HG02798 (cell line): Measurements from ENCODE around the gene MFF.

Experiments
- ATAC-seq: cut with Tn5 transposase; IDR thresholded peaks from one replicate; pipeline ENCODE4 v1.9.1; 2021; ENCODE audit warnings: mild to moderate bottlenecking; ENCODE audit not compliant: unreplicated experiment, poor library complexity

MFF gene, protein sequence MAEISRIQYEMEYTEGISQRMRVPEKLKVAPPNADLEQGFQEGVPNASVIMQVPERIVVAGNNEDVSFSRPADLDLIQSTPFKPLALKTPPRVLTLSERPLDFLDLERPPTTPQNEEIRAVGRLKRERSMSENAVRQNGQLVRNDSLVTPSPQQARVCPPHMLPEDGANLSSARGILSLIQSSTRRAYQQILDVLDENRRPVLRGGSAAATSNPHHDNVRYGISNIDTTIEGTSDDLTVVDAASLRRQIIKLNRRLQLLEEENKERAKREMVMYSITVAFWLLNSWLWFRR

DNA sequence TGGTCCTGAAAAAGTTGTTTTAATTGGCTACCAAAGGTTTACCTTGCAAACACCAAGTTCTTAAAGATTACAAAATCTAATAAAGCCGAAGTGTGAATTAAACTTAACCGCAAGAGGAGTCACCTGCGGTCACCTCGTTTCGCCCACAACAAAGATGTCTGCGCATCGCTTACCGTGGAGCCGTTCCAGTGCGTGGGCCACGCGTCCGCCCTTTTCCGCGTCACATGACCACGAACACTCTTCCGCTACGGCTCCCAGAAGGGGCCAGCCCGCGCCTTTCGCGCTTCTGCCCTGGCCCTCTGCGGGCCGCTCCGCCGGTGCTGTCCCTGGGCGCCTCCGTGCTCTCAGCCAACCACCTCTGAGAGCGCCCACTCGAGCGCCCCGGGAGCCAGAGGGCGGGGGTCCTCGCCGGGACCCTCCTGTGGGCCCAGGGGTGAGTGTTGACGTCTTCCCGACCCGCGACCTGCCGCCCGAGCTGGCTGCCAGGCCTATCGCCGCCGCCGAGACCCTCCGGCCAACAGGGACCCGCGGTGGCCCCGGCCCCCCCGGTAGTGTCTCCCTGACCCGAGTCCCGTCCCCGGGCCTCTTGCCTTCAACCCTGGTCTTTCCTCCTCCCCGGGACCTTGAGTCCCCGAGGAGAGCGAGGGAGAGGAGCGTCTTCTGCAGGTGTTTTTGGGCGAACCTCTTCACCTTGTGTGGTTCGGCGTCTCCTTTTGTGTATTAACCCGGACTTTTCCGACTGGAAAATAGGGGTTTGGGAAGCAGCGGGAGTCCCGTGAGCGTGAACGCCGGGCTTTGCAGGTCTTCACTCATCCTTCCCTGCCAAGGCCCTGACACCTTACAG lies at the start of gene MFF:
MFF (plus strand) TSS at position 257 of the 844 bp plus-strand sequence. CDS start 5,415 bp downstream, outside the sequence.
- ATAC-seq: peak; percentile 96

DNA sequence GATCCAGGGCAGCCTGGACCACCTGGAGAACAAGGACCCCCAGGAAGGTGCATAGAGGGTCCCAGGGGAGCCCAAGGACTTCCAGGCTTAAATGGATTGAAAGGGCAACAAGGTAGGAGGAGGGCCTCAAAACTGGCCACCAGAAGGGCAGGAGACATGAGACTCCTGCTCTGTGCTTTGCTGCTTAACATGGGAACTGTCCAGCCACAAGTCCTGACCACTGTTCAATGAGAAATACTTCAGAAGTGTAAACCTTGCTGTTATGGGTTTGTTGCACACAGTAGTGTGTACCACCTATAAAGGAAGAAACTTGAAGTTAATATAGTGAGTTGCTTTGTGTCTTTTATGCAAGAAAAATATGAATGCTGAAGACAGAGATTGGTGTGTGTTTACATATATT lies 44.2 kb upstream of the MFF start:
- no peak for ATAC-seq

DNA sequence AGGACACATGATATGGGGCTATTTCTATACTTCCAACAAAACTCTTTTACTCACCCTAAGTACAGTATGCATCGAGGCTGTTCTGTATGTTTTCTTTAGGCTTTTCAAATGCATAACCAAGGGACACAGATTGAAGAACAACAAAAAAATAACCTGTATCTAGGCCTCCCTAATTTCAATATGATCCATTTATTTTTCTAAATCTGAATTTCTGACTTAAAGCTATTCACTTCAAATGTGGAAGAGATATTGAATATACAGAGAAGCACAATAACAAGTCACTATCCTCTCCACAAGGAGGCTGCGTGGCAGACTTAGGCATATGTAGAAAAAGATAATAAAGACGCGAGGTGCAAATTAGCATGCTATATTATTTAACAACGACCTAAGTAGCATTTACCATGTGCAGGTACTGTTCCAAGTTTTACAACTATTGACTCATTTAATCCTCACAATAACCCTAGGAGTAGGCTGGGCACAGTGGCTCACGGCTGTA lies 39.3 kb upstream of the MFF start:
- no peak for ATAC-seq

DNA sequence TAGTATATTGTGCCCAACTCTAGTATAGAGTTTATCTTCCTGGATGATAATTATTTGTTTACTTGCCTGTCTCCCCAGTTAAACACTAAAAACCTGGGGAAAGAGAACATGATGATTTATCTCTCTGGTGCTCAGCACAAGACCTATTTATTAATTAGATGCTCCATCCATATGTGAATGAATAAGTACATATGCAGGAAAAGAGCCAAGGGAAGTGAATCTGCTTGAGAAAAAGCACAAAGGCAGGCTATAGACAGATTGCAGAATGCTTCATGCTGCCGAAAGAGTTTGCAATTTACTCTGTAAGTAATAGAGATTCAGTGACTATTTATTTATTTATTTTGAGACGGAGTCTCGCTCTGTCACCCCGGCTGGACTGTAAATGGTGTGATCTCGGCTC lies 37.3 kb upstream of the MFF start:
- no peak for ATAC-seq

DNA sequence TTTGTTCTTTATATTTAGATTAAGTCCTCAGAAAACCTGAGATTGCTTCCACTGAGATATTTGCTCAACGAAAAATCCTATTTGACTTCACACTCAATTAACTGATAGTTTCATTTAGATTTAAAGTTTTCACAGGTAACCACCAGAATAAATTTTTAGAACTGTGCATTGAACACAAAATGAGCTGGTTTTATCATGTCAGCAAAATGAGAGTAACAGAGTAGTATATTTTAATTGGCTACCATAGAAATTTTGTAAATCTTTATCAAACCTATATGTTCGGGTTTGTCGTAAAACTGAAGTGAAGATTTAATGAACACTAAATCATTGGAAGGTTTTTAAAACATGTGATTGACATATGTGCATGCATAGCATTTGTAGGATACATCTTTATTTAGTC lies 32.7 kb upstream of the MFF start:
- ATAC-seq: no peak

DNA sequence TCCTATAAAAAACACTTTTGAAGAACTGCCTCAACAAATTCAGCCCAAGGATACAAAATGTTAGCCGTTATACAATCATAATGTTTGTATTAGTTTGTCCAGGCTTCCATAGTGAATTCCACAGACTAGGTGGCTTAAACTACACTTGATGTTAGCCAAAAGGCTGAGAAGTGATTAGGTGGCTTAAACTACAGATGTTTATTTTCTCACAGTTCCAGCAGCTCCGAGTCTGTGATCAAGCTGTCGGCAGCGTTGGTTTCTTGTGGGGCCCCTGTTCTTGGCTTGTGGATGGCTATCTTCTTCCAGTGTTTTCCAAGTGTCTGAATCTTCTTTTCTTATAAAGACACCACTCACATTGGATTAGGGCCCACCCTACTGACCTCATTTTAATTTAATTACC lies 31.5 kb upstream of the MFF start:
- ATAC-seq: no peak

DNA sequence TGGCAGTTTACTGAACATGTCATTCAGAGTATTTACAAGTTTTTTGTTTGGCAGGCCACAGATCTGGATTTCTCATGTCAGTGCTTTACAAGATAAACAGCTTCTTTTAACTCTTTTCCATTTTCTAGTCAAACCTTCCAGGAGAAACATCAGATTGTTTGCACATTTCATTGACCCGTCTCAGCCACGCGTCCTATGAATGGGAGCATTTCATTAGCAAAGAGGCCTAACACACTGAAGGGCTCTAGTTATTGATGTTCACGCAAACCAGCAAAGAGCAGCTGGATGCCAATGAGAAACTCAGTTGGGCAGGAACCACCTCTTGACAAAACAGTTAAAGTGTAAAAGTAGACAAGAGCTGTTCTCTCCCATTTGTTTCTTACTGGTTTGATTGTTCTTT lies 29.2 kb upstream of the MFF start:
- no peak for ATAC-seq

DNA sequence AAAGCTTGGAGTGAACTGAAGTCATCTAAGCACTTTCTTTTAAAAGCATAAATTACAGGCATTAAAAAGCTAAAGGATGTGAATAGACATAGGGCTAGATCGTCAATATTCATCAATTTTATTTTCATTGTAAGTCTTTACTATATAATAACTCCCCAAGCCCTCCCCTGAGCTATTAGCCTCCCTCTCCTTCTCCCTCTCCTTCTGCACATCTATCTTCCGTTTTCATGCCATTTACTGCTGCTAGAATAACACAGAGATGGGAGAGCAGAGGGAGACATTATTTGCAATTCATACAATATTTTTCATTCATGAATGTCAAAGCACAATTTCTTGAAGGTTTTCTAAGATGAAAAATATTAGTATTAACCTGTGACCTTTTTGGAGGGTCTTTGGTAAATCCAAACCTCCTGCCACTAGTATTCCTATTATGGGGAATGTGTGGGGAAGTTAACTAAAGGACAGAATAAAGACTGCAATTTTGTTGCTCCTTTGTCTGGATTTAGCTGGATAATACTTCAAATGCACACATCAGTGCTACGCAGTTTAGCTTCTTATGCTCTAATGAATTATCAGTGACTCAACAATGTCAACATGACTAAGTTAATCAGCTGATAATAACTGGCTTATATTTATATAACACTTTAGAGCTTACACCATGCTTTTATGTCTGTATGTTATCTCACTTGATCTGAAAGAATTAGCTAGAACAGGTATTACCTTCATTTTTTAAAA lies 28.2 kb upstream of the MFF start:
- ATAC-seq: no peak

DNA sequence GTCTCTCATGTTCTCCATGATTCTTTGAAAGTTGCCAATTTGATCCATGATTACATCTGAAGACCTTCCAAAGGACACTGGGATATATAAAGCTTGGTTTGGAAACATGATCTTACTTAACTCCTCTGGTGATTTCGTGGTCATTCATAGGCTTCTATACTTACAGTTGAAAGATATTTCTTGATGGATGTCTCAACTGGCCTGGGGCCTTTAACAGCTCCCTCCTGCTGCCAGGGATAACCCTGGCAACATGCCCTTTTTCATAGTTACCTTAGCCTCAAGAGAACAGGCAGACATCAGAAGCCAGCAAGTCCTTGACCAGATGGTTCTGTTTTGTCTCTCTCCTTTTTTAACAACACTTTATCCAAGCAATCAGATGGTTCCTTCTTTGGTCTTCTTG lies 23.5 kb upstream of the MFF start:
- no peak for ATAC-seq

DNA sequence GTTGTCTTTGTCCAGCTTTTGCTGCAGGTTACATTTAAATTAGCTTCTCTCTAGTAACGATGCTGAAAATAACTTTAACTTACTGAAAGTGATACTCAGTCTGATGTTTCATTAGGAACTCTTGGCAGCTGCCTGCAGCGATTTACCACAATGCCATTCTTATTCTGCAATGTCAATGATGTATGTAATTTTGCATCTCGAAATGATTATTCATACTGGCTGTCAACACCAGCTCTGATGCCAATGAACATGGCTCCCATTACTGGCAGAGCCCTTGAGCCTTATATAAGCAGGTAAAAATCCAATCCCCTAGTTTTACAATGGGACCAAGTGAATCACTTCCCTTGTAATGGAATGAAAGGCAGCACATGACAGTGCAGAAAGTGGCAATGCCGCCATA lies 16.3 kb upstream of the MFF start:
- ATAC-seq: peak; percentile 85

DNA sequence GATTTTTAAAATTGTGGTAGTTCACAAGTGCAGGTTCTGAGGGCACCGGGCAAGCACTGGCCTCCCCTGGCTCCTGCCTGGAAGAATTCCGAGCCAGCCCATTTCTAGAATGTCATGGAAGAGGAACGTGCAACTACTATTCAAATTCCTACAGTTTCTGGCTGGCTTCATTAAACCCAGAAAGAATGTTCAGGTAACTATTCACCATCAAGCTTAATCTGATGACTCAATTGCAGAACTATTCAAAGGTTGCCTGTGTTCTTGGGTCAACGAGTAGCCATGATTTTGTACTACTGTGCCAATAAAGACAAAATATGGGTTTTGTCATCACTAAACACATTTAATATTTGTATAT lies 14.3 kb upstream of the MFF start:
- no peak for ATAC-seq

DNA sequence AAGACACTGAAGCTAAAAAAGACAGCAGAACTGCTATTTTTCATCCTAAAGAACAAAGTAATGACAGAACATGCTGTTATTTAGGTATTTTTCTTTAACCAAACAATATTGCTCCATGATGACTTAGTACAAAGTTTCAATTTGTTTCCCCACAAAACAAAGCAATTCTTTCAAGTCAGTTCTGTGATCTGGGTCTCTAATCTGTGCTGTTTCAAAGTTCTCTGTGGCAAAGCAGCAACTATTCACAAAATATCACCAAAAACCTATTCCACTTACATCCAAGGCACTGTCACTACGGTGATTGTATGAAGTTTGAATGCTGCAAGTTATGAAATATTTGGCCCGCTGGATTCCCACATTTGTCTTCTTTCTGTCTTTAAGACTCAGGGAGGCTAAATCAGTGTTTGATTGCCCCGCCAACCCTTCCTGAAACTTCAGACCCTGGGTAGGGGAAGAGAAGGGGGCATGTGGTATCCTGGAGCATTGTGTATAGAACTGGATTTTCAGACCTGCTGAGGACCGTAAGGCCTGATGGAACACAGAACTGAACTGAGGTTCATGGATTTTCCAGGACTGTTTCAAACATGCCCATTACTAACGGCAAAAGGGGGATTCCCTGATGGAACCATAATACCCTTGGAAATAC lies 13.1 kb upstream of the MFF start:
- no peak for ATAC-seq

DNA sequence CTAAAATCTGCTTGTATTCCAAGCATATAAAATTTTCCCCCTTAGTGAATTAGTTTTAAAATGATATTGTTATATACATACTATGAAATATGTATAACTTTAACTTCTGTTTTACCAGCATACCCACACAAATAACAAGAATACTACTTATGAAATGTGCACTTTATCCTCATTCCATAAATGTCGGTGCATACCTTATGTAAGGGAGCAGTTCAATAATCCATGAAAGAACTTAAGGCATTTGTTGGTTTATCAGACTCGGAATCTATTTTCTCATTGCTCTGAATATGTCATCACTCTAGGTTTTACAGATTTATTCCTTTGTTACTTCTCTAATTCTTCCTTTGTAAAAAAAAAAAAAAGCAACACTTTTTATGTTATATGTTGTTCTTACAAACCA lies 12.5 kb upstream of the MFF start:
- ATAC-seq: no peak

DNA sequence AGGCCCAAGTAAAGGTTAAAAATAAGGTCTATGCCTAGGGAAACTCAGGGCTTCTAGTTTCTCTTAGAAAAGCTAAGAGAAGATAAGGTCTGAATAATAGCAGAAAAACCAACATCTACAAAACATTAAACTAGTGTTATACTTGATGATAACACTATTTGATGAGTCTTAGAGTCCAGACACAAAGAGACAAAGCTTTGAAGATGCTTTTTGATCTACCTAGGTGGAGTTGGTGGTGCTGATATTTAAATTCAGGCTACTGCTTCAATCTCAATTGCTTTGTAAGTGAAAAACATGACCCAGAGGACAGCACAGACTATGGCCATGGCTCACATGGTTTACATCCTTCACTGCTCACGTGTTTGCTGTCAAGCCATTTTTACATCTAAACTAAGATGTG lies 11.7 kb upstream of the MFF start:
- no peak for ATAC-seq

DNA sequence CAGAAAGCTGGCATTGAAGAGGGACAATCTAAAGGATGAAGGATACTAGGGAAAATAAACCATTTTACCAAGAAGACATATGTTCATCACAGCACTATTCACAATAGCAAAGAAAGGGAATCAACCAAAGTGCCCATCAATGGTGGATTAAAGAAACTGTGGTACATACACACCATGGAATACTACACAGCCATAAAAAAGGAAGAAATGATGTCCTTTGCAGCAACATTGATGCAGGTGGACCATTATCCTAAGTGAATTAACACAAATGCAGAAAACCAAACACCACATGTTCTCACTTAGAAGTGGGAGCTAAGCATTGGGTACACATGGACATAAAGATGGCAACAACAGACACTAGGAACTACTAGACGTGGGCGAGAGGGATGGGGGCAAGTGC lies 7.2 kb upstream of the MFF start:
- ATAC-seq: no peak

DNA sequence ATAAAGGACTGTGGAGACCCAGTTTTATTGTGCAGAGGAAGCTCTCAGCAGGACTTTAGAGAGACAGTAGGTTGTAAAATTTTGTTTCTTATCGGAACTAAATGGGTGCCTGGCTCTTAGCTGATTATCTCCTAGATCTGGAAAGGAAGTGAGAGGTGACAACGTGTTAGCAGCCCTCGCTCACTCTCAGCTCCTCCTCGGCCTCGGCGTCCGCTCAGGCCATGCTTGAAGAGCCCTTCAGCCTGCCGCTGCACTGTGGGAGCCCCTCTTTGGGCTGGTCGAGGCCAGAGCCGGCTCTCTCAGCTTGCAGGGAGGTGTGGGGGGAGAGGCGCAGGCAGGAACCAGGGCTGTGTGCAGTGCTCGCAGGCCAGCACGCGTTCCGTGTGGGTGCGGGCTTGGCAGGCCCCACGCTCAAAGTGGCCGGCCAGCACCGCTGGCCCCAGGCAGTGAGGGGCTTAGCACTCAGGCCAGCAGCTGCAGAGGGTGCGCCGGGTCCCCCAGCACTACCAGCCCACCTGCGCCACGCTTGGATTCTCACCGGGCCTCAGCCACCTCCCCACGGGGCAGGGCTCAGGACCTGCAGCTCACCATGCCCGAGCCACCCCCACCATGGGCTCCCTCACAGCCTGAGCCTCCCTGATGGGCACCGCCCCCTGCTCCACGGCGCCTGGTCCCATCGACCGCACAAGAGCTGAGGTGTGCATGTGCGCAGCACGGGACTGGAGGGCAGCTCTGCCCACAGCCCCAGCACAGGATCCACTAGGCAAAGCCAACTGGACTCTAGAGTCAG lies 4.6 kb upstream of the MFF start:
- no peak for ATAC-seq

DNA sequence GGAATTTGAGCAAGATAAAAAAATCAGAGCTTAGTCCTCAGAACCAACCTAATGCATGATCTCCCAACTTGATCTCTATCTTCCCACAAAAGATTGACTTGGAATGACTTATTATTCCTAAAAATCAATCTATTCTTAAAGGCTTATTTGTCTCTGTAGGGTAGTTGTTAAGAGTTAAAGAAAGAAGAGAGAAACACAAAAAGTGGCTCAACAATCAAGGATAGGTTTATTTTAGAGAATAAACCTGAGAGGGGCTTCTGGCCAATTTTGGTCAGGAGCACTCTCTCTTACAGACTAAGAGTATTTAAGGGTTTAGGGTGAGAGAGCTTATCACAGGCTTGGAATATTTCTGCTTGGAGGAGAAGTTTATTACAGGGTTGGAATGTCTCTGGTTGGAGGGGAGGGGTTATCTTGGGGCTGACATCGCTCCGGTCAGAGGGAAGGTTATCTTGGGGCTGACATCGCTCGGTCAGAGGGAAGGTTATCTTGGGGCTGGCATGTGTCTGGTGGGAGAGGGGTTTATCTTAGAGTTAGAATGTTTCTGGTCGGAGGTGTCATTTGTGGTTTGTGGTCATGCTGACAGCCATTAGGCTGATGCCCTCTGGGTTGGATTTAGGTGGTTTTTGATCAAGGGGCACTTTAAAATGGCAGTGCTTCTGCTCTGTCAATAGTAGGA lies 2.4 kb upstream of the MFF start:
- ATAC-seq: no peak

DNA sequence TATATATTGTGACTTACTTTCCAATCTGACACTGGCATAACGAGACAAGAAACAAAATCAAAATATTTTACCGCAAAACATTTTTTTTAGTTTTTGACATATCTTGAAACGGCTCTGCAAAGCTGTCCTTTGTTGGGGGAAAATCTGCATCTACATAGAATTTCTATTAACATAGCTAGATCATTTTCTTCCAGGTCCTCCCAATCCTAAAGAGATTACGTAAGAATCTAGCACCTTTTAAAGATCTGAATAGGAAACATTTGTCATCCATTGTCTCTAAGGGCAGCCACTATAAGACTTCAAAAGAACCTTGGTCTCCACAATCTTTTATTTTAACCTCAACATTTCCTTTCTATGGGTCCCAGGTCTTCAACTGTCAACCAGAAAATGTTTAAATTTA lies 1.2 kb upstream of the MFF start:
- ATAC-seq: no peak

DNA sequence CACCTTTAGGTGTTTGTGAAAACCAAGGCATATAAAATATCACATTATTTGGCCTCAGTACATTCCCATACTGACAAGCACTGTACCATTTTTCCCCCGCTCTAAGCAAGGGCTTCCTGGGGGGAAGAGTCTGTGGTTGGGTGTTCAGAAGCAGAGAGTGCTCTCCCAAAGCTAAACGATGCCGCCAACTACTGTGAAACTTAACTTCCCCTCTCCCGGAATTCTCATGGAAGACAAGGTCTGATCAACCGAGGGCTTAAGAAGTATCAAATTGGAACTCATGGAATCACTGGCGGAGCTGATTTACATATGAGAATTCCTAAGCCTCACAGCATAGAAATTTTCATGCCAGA lies 433 bp upstream of the MFF start:
- peak; percentile 20 for ATAC-seq

DNA sequence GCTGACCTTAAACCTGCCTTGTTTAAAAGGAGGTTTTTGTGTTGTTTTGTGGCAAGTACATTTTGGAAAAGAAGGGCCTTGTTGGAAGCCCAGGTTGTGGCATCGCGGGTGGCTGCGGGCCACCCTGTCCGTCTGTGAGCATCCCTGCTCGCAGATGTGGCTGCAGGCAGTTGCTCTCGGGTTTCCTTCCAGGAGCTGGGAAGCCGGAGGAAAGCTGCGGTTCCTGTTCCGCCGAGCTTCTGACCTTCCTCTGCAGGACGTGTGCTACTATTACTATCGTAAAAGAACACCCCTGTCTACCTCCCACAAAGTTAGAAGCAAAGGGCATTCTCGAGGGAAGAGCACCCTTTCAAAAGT lies 766 bp downstream of the MFF start:
- ATAC-seq: no peak
